Fibroblast of lung (primary cell): ENCODE data around the gene EXOSC1. TPM values are rescaled to one million over a fixed set of nuclear protein-coding genes. Genes with fewer than 3 reads are reported as not detected.

ENCODE experiments used
- DNase-seq, 2 donors: peaks; one replicate each; pipeline versions ENCODE4 v3.0.0 to v3.0.0-alpha.2; 2010; ENCODE audit warnings: low read depth in 2 of 2
- H2AFZ ChIP-seq: 2 replicates; pipeline ENCODE4 v1.5.1; 2012; ENCODE audit warnings: low read length, control low read depth, inconsistent platforms
- H3K27ac ChIP-seq: 2 replicates; pipeline ENCODE4 v1.5.1; 2011; ENCODE audit warnings: low read length, control low read depth; ENCODE audit not compliant: insufficient read depth
- H3K27me3 ChIP-seq: 2 replicates; pipeline ENCODE4 v1.5.1; 2011; ENCODE audit warnings: mild to moderate bottlenecking, low read length; ENCODE audit not compliant: control insufficient read depth, insufficient read depth
- H3K36me3 ChIP-seq: 2 replicates; pipeline ENCODE4 v1.5.1; 2011; ENCODE audit warnings: low read length; ENCODE audit not compliant: control insufficient read depth, insufficient read depth
- H3K4me1 ChIP-seq: 2 replicates; pipeline ENCODE4 v1.5.1; 2011; ENCODE audit warnings: low read length; ENCODE audit not compliant: control insufficient read depth, insufficient read depth; ENCODE audit errors: extremely low read depth
- H3K4me2 ChIP-seq: 2 replicates; pipeline ENCODE4 v1.5.1; 2011; ENCODE audit warnings: low read length, control low read depth; ENCODE audit not compliant: insufficient read depth; ENCODE audit errors: extremely low read depth
- H3K4me3 ChIP-seq, 4 experiments: fragments of 200-600 bp in 1 of 4; sonication (generic) in 1 of 4; replicated peaks in 1 of 4; 2 replicates each; pipeline ENCODE4 v1.5.1; 2011 to 2016; ENCODE audit warnings: low read length in 4 of 4, low read depth in 3 of 4, mild to moderate bottlenecking in 3 of 4, control low read depth in 2 of 4, inconsistent platforms in 1 of 4, mixed read lengths in 1 of 4; ENCODE audit not compliant: insufficient read depth in 1 of 4; ENCODE audit errors: control extremely low read depth in 1 of 4
- H3K79me2 ChIP-seq: 2 replicates; pipeline ENCODE4 v1.5.1; 2012; ENCODE audit warnings: mild to moderate bottlenecking, low read length, inconsistent platforms; ENCODE audit not compliant: control insufficient read depth, insufficient read depth
- H3K9ac ChIP-seq: 2 replicates; pipeline ENCODE4 v1.5.1; 2011; ENCODE audit warnings: mild to moderate bottlenecking, low read length, control low read depth; ENCODE audit not compliant: insufficient read depth
- H3K9me3 ChIP-seq: 2 replicates; pipeline ENCODE4 v1.5.1; 2012; ENCODE audit warnings: low read depth, low read length; ENCODE audit not compliant: control insufficient read depth, insufficient read depth
- H4K20me1 ChIP-seq: 2 replicates; pipeline ENCODE4 v1.5.1; 2011; ENCODE audit warnings: low read length; ENCODE audit not compliant: control insufficient read depth, insufficient read depth; ENCODE audit errors: extremely low read depth
- EZH2 ChIP-seq: IDR thresholded peaks from 2 replicates; pipeline ENCODE4 v1.5.1; 2012; ENCODE audit warnings: low read length, control low read depth, mild to moderate bottlenecking; ENCODE audit errors: missing control alignments
- polyA plus RNA-seq, 2 donors: library from polyadenylated mRNA; depleted of rRNA in 1 of 2; stranded (reverse) in 1 of 2; unstranded in 1 of 2; fragments of >200 nt; gene quantifications; 2 replicates each; pipeline ENCODE4 v1.2.1, GENCODE V29; 2011 to 2012; ENCODE audit warnings: missing spikeins in 1 of 2
- total RNA-seq: library from RNA; depleted of rRNA; stranded (reverse); fragments of >200 nt; gene quantifications from 2 replicates; pipeline ENCODE4 v1.2.1, GENCODE V29; 2014
- TF ChIP-seq, protein P1 (sequence below), 2 donors: IDR thresholded peaks in 1 of 2; conservative IDR thresholded peaks in 1 of 2; 1 replicate in 1 of 2; 2 replicates in 1 of 2; pipeline ENCODE4 v1.5.1; 2011 to 2012; ENCODE audit warnings: low read length in 2 of 2, control low read depth in 1 of 2, inconsistent platforms in 1 of 2, low read depth in 1 of 2, mild to moderate bottlenecking in 1 of 2

Gene EXOSC1
- total and polyA plus RNA-seq, 2 donors (not counting 1 experiment from before 2014, with no cell fraction given): 32.7 to 39.5 TPM

DNA sequence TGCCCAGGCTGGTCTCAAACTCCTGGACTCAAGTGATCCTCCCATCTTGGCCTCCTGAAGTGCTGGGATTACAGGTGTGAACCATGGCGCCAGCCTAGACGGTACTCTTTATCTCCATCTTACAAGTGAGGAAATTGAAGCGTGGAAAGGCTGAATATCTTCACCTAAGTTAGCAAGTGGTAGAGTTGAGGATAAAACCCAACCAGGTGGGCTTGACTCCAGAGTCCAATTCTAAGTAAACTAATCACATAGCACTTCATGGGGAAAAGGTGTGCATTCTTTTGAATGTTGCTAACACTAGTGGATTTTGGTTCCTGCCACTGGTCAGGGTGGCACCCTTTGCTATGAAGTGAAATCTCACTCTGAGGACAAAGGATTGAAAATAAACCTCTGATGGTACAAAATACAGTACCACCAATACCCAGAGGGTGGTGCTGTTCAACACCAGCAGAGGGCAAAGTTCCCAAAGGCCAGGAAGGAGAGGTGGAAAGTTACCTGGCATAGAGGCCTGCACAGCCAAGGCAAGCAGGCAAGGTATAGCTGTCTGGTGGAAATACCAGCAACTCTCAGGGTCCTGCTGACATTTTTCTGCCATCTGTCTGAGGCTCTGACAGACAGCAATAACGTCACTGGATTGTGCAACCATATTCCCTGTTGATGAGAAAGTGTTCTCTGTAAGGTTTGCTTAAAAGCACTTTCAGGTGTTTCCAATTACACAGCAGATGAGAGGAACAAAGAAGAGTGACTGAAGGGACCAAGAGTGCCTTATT, 17.7 kb upstream of the EXOSC1 start:
- H3K4me3 ChIP-seq: no peak overlapping the region

DNA sequence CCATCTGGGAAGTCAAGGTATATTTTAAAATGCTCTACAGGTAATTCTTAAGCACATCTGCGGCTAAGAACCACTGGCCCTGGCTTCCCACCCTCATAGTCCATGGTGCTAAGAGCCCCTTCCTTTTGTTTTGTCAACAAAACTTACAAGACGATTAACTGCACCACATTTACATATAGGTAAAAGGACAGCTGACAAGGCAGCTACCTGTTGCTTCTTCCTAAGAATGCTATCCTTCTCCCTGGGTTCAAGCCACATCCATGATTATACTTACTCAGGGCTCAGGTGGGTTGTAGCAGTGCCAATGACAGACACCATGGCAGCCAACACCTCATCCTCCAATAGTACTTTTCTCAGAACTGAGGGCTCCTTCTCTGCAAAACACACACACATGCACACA, 16.5 kb upstream of the EXOSC1 start:
- Histone ChIP-seq H3K27ac (no peak overlapping the region), H3K9ac (no peak overlapping the region), H3K9me3 (no peaks in the 10 kb centered on the region), H3K36me3 (peaks cover 39% of the 10 kb centered on the region), H3K4me1 (peaks cover 2% of the 10 kb centered on the region), H3K27me3 (no peaks in the 10 kb centered on the region), H3K79me2 (no peaks in the 10 kb centered on the region), H3K4me3 (no peak overlapping the region), H4K20me1 (no peaks in the 10 kb centered on the region), H2AFZ (no peak overlapping the region), H3K4me2 (no peak overlapping the region)
- DNase-seq: no peak
- no peak for TF ChIP-seq EZH2
- TF ChIP-seq, protein P1, sequence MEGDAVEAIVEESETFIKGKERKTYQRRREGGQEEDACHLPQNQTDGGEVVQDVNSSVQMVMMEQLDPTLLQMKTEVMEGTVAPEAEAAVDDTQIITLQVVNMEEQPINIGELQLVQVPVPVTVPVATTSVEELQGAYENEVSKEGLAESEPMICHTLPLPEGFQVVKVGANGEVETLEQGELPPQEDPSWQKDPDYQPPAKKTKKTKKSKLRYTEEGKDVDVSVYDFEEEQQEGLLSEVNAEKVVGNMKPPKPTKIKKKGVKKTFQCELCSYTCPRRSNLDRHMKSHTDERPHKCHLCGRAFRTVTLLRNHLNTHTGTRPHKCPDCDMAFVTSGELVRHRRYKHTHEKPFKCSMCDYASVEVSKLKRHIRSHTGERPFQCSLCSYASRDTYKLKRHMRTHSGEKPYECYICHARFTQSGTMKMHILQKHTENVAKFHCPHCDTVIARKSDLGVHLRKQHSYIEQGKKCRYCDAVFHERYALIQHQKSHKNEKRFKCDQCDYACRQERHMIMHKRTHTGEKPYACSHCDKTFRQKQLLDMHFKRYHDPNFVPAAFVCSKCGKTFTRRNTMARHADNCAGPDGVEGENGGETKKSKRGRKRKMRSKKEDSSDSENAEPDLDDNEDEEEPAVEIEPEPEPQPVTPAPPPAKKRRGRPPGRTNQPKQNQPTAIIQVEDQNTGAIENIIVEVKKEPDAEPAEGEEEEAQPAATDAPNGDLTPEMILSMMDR (conservative IDR thresholded peaks at IDR 0.05 in 1 of 2, IDR thresholded peaks at IDR 0.05 in 1 of 2; ENCODE audit: low read depth in 1 of 2, low read length in 2 of 2): no peak

More for the DNA sequence above, 17.7 kb upstream of the EXOSC1 start:
- TF ChIP-seq, protein P1 (conservative IDR thresholded peaks at IDR 0.05 in 1 of 2, IDR thresholded peaks at IDR 0.05 in 1 of 2; ENCODE audit: low read depth in 1 of 2, low read length in 2 of 2): peak; percentile 90 to 93
- TF ChIP-seq EZH2: no peak
- Histone ChIP-seq H4K20me1 (no peaks in the 10 kb centered on the region), H2AFZ (no peak overlapping the region), H3K9ac (no peak overlapping the region), H3K9me3 (no peaks in the 10 kb centered on the region), H3K4me2 (no peak overlapping the region), H3K36me3 (peaks cover 33% of the 10 kb centered on the region), H3K27me3 (no peaks in the 10 kb centered on the region), H3K79me2 (no peaks in the 10 kb centered on the region), H3K27ac (peak overlapping the region; percentile 4), H3K4me1 (peaks cover 2% of the 10 kb centered on the region)
- DNase-seq: peak; percentile 27 to 59

DNA sequence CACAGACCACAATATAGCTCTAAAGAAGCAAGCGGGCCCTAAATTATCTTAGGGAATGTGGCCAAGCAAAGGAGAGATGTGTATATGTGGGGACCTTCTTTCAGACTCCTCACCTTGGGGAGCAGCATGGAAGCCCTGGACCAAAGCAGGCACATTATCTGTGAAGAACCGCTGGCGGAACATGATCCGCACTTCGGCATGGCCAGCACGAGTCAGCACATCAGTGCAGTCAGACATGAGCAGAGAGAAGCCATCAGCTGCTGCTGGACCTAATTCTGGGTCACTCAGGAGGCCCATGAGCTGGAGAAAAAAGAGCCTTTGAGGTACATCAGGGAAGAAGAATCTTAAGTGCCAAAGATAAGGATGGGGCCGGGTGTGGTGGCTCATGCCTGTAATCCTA, 14.1 kb upstream of the EXOSC1 start:
- H3K4me2 ChIP-seq: no peak overlapping the region
- H3K27me3 ChIP-seq: no peaks in the 10 kb centered on the region
- H2AFZ ChIP-seq: no peak overlapping the region
- peaks cover 2% of the 10 kb centered on the region for H3K79me2 ChIP-seq
- no peak overlapping the region for H3K27ac ChIP-seq
- peaks cover 42% of the 10 kb centered on the region for H3K36me3 ChIP-seq
- no peak overlapping the region for H3K4me3 ChIP-seq
- H4K20me1 ChIP-seq: no peaks in the 10 kb centered on the region
- peaks cover 2% of the 10 kb centered on the region for H3K4me1 ChIP-seq
- no peaks in the 10 kb centered on the region for H3K9me3 ChIP-seq
- no peak overlapping the region for H3K9ac ChIP-seq
- no peak for DNase-seq
- TF ChIP-seq EZH2: no peak
- TF ChIP-seq, protein P1 (conservative IDR thresholded peaks at IDR 0.05 in 1 of 2, IDR thresholded peaks at IDR 0.05 in 1 of 2; ENCODE audit: low read depth in 1 of 2, low read length in 2 of 2): no peak
